Measurements from ENCODE around the gene SEC61B.

SEC61B gene

DNA sequence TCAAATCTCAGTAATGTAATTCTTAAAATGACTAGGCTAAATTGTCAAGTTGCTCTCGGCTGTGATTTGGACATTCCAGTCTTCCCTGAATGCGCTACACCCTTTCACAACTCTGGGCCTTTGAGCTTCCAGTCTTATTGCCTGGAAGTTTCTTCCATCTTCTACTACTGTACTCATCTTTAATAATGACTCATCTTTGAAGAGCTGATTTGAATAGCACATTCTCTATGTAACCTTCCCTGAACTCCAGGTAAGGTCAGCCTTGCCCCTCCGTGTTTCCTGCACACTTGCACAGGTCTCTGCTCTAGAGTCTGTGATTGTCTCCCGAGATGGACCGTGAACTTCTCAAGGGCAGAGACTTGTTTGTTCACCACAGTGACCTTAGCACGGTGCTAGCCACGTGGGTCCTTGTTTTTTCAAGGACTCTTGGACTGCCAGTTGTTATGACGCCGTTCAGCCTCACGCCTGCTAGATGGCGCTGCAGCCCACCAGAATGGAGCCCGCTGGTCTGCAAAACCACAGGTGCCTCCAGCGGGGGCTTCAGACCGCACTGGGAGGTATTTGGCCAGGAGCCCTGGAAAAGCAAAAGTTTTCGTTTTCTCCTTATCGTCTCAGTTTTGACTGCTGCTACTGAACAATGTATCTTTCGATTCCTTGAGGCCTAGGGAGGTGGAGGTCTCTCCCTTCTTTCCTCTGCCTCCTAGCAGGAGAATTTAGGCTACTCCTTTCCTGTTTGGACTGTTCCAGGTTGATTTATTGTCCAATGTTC lies 44.4 kb downstream of the SEC61B start:
- Histone ChIP-seq H3K9ac (ENCODE audit: low read length in 5 of 5) (no peak overlapping the region), H3K27ac (ENCODE audit: low read depth, low read length) (no peak overlapping the region), H3K4me1 (ENCODE audit: control insufficient read depth in 5 of 5, insufficient read depth in 5 of 5, low read length in 5 of 5) (peaks cover 0 to 9% (median 6%) of the 10 kb centered on the region in 5 donors), H3K27me3 (ENCODE audit: control insufficient read depth in 5 of 5, insufficient read depth in 4 of 5, low read length in 5 of 5) (no peaks in the 10 kb centered on the region), H3K4me3 (ENCODE audit: low read depth in 1 of 5, low read length in 5 of 5) (peak overlapping the region in 3 of 5 donors; percentile 1 to 44 (median 40)), H3K36me3 (ENCODE audit: control insufficient read depth in 5 of 5, insufficient read depth in 5 of 5, low read length in 5 of 5) (no peaks in the 10 kb centered on the region), H3K9me3 (ENCODE audit: control insufficient read depth in 5 of 5, low read length in 5 of 5) (no peaks in the 10 kb centered on the region)

DNA sequence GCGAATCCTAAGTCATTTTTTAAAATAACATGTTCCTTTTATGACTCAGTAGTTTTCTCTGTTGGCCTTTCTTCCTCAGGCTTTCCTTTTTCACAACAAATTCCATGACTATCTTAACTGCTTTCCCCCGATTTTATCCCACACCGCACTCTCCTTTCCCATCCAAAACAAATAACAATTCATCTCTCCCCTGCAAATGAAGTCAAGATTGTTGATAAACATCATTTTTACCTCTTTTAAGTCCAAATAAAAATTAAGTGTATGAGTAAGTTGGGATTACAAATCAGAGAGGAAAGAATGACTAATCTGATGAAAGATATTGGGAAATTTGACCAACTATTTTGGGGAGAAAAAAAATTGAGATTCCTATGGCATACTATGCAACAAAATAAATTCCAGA lies 47.3 kb downstream of the SEC61B start:
- Histone ChIP-seq H3K4me1 (ENCODE audit: control insufficient read depth in 5 of 5, insufficient read depth in 5 of 5, low read length in 5 of 5) (peaks cover 0 to 9% (median 6%) of the 10 kb centered on the region in 5 donors), H3K9me3 (ENCODE audit: control insufficient read depth in 5 of 5, low read length in 5 of 5) (no peaks in the 10 kb centered on the region), H3K36me3 (ENCODE audit: control insufficient read depth in 5 of 5, insufficient read depth in 5 of 5, low read length in 5 of 5) (no peaks in the 10 kb centered on the region), H3K27ac (ENCODE audit: low read depth, low read length) (no peak overlapping the region), H3K4me3 (ENCODE audit: low read depth in 1 of 5, low read length in 5 of 5) (no peak overlapping the region), H3K9ac (ENCODE audit: low read length in 5 of 5) (no peak overlapping the region), H3K27me3 (ENCODE audit: control insufficient read depth in 5 of 5, insufficient read depth in 4 of 5, low read length in 5 of 5) (no peaks in the 10 kb centered on the region)

- Histone ChIP-seq H3K27me3 (ENCODE audit: control insufficient read depth in 5 of 5, insufficient read depth in 4 of 5, low read length in 5 of 5) (no peaks in the 10 kb centered on the region), H3K4me3 (ENCODE audit: low read depth in 1 of 5, low read length in 5 of 5) (no peak overlapping the region), H3K27ac (ENCODE audit: low read depth, low read length) (no peak overlapping the region), H3K9ac (ENCODE audit: low read length in 5 of 5) (no peak overlapping the region), H3K9me3 (ENCODE audit: control insufficient read depth in 5 of 5, low read length in 5 of 5) (no peaks in the 10 kb centered on the region), H3K36me3 (ENCODE audit: control insufficient read depth in 5 of 5, insufficient read depth in 5 of 5, low read length in 5 of 5) (no peaks in the 10 kb centered on the region), H3K4me1 (ENCODE audit: control insufficient read depth in 5 of 5, insufficient read depth in 5 of 5, low read length in 5 of 5) (peaks cover 0 to 9% (median 6%) of the 10 kb centered on the region in 5 donors)
Observed at GRCh38 chr9:99270491-99270890, 48.4 kb downstream of the SEC61B start.

GRCh38 chr9:99272836-99273235 lies 50.8 kb downstream of the SEC61B start:
- Histone ChIP-seq H3K4me3 (ENCODE audit: low read depth in 1 of 5, low read length in 5 of 5) (no peak overlapping the region), H3K27me3 (ENCODE audit: control insufficient read depth in 5 of 5, insufficient read depth in 4 of 5, low read length in 5 of 5) (no peaks in the 10 kb centered on the region), H3K9me3 (ENCODE audit: control insufficient read depth in 5 of 5, low read length in 5 of 5) (no peaks in the 10 kb centered on the region), H3K9ac (ENCODE audit: low read length in 5 of 5) (no peak overlapping the region), H3K4me1 (ENCODE audit: control insufficient read depth in 5 of 5, insufficient read depth in 5 of 5, low read length in 5 of 5) (no peaks in the 10 kb centered on the region), H3K27ac (ENCODE audit: low read depth, low read length) (no peak overlapping the region), H3K36me3 (ENCODE audit: control insufficient read depth in 5 of 5, insufficient read depth in 5 of 5, low read length in 5 of 5) (no peaks in the 10 kb centered on the region)

DNA sequence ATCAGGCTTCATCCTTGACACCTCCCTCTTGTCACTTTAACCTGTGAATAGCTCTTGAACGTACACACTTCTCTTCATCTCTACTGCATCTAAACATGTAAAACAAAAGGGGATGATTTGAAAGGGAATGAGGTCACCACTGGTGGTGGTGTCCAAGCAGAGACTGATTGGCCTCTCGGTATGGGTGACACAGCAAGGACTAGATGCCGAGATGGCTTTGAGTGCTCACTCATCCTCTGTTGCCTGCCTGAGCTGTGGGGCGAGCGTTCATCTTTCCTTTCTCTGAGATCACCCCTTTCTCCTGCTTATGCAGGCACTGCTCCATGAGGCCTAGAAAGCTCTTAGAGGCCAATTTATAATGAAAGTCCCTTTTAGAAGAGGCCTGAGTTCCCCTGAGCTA lies 51.9 kb downstream of the SEC61B start:
- H3K27me3 ChIP-seq (ENCODE audit: control insufficient read depth in 5 of 5, insufficient read depth in 4 of 5, low read length in 5 of 5), result no peaks in the 10 kb centered on the region
- H3K27ac ChIP-seq (ENCODE audit: low read depth, low read length), result no peak overlapping the region

DNA sequence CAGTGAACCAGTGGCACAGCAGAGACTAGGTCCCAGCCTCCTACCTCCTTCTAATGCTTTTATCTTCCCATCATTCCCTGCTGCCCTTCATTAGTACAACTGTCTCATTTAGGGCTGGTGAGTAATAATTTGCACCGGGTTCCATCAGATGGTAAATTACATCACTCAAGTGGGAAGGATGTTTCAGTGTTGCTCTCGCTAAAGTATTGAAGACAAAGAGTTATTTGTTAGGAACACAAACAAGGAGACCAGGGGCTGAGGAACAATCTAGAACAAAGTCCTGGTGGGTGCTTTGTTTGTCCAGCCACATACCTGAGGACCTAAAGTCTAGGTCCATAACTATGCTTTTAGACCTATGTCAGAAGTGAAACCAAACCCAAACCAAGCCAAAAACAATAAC lies 52.4 kb downstream of the SEC61B start:
- Histone ChIP-seq H3K27ac (ENCODE audit: low read depth, low read length) (no peak overlapping the region), H3K36me3 (ENCODE audit: control insufficient read depth in 5 of 5, insufficient read depth in 5 of 5, low read length in 5 of 5) (no peaks in the 10 kb centered on the region), H3K4me3 (ENCODE audit: low read depth in 1 of 5, low read length in 5 of 5) (no peak overlapping the region), H3K27me3 (ENCODE audit: control insufficient read depth in 5 of 5, insufficient read depth in 4 of 5, low read length in 5 of 5) (no peaks in the 10 kb centered on the region), H3K9ac (ENCODE audit: low read length in 5 of 5) (no peak overlapping the region), H3K4me1 (ENCODE audit: control insufficient read depth in 5 of 5, insufficient read depth in 5 of 5, low read length in 5 of 5) (no peaks in the 10 kb centered on the region), H3K9me3 (ENCODE audit: control insufficient read depth in 5 of 5, low read length in 5 of 5) (no peaks in the 10 kb centered on the region)

More for the DNA sequence above, 51.9 kb downstream of the SEC61B start:
- H3K36me3 ChIP-seq (ENCODE audit: control insufficient read depth in 5 of 5, insufficient read depth in 5 of 5, low read length in 5 of 5), result no peaks in the 10 kb centered on the region
- H3K9ac ChIP-seq (ENCODE audit: low read length in 5 of 5), result no peak overlapping the region
- H3K9me3 ChIP-seq (ENCODE audit: control insufficient read depth in 5 of 5, low read length in 5 of 5), result no peaks in the 10 kb centered on the region
- no peaks in the 10 kb centered on the region for H3K4me1 ChIP-seq (ENCODE audit: control insufficient read depth in 5 of 5, insufficient read depth in 5 of 5, low read length in 5 of 5)
- no peak overlapping the region for H3K4me3 ChIP-seq (ENCODE audit: low read depth in 1 of 5, low read length in 5 of 5)

Measured in subcutaneous abdominal adipose tissue (tissue), 5 donors.